WERI-Rb-1 (cell line): ENCODE measurements around the gene PTPN14.
A peak's percentile ranks its signal among the peaks of the same experiment; 100 is the strongest.

Experiments used
- DNase-seq: peaks from one replicate; pipeline ENCODE4 v3.0.0-alpha.2; 2020
- H3K27ac ChIP-seq: fragments of 250-450 bp; sonication (Bioruptor Pico); 2 replicates; pipeline ENCODE4 v1.5.1; 2020; ENCODE audit warnings: mild to moderate bottlenecking, moderate library complexity
- H3K27me3 ChIP-seq: fragments of 250-450 bp; sonication (Bioruptor Pico); 2 replicates; pipeline ENCODE4 v1.5.1; 2021; ENCODE audit warnings: mild to moderate bottlenecking, low read depth, moderate library complexity; ENCODE audit not compliant: insufficient read depth, severe bottlenecking
- H3K36me3 ChIP-seq: fragments of 250-450 bp; sonication (Bioruptor Pico); 2 replicates; pipeline ENCODE4 v1.5.1; 2020; ENCODE audit warnings: mild to moderate bottlenecking, moderate library complexity
- H3K4me3 ChIP-seq: 2 replicates; pipeline ENCODE4 v1.5.1; 2011; ENCODE audit warnings: low read depth, mild to moderate bottlenecking, control low read depth, low read length
- H3K9me3 ChIP-seq: fragments of 250-450 bp; sonication (Bioruptor Pico); 2 replicates; pipeline ENCODE4 v1.5.1; 2021; ENCODE audit warnings: mild to moderate bottlenecking, moderate library complexity; ENCODE audit not compliant: severe bottlenecking
- TF ChIP-seq, protein P1 (sequence below): IDR thresholded peaks from 2 replicates; pipeline ENCODE4 v1.5.1; 2011; ENCODE audit warnings: low read depth, mild to moderate bottlenecking, control low read depth, inconsistent platforms, low read length

The PTPN14 gene

DNA sequence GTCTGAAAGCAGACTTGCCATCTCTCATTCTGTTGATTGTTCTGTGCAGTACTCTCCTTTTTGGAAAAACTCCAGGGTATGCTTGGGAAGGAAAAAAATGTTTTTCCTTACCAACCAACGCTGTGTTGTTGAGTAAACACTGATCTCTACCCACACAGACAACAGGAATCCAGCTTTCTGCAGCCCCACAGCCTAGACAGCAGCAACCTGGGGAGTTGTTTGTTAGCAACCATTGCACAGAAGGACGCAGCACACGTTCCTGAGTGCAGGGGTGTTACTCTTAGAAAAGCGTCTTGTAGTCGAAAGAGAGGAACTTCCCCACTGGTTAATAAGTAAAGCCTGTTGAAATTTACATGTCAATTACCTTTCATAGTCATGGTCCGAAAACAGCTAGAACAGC lies 213.9 kb downstream of the PTPN14 start:
- no peak for DNase-seq
- Histone ChIP-seq H3K27me3 (no peaks in the 10 kb centered on the region), H3K4me3 (no peak overlapping the region), H3K9me3 (no peaks in the 10 kb centered on the region), H3K27ac (no peak overlapping the region), H3K36me3 (peaks cover 9% of the 10 kb centered on the region)
- TF ChIP-seq, protein P1, sequence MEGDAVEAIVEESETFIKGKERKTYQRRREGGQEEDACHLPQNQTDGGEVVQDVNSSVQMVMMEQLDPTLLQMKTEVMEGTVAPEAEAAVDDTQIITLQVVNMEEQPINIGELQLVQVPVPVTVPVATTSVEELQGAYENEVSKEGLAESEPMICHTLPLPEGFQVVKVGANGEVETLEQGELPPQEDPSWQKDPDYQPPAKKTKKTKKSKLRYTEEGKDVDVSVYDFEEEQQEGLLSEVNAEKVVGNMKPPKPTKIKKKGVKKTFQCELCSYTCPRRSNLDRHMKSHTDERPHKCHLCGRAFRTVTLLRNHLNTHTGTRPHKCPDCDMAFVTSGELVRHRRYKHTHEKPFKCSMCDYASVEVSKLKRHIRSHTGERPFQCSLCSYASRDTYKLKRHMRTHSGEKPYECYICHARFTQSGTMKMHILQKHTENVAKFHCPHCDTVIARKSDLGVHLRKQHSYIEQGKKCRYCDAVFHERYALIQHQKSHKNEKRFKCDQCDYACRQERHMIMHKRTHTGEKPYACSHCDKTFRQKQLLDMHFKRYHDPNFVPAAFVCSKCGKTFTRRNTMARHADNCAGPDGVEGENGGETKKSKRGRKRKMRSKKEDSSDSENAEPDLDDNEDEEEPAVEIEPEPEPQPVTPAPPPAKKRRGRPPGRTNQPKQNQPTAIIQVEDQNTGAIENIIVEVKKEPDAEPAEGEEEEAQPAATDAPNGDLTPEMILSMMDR, result no peak

DNA sequence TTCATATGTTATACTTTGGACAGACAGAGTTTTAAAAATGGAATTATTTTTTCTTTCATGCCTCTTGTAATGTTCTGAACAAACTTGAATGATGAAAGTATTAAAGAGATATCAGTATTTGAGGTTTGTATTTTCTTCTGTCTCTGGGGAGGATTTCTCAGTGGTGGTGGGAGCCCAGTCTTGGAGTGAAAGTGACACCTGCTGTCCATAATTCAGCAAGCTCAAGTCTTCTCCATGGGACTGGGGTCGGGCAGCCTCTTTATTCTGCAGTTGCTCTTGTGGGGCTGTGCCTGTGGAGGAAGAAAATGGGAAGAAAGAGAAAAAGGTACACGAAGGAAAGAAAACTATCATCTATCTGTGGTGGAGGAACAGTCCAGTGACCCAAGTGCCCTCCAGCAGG lies 214.4 kb downstream of the PTPN14 start:
- TF ChIP-seq, protein P1, result no peak
- no peak for DNase-seq
- Histone ChIP-seq H3K27me3 (no peaks in the 10 kb centered on the region), H3K27ac (no peak overlapping the region), H3K9me3 (no peaks in the 10 kb centered on the region), H3K4me3 (no peak overlapping the region), H3K36me3 (peaks cover 9% of the 10 kb centered on the region)

DNA sequence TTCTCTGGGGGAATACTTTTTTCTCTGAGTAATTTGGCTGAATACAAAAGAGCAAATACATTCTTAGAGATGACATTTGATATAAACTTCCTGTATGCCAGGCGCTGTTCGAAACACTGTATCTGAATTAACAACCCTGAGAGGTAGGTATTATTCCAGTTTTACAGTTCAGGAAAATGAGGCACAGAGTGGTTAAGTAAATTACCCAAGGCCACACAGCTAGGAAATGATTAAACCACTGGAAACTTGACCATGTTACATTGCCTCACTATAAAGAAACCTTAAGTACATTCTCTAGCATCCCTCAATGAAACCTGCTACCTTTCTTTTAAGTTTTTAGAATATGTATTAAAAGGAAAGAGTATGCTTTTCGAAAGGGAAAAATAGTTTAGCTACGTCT lies 215.8 kb downstream of the PTPN14 start:
- H3K36me3 ChIP-seq, result peaks cover 9% of the 10 kb centered on the region
- DNase-seq, result no peak
- H3K27ac ChIP-seq, result no peak overlapping the region
- no peak overlapping the region for H3K4me3 ChIP-seq
- no peaks in the 10 kb centered on the region for H3K9me3 ChIP-seq
- TF ChIP-seq, protein P1, result no peak
- no peaks in the 10 kb centered on the region for H3K27me3 ChIP-seq

DNA sequence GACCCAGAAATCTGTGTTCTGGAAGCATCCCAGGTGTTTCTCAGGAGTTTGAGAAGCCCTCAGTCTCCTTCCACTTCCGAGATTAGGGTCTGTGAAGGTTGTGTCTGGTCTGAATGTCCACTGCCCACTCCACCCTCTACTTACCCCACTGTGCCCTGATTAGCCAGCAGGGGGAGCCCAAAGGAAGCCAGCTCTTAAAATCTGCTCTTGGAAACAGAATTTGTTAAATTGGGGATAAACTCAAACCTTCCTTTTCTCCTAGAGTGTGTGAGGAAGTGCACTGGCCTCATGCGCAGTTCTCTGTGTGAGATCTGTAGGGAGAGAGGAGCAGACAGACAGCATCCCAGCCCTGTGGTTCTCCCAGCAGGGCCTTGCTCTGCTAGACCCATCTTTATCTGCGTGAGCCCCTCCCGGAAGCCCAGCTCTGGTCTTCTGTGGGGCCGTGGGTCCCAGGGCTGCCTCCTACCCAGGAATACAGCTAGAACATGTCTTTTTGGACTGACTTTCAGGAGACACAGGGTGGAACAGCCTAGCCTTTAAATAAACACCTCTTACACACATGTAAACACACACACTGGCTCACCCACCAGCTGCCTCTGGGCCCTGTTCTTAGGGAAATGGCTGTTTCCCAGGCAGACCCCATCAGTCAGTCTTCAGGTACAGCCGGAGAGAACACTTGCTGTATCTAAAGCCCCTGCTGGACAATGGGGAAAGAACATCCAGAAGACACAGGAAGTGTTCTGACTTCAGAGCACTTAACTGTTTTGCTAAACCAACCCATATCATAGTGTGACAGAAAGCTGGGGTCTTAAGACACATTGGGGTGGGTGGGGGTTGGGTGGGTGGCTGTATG lies 218.2 kb downstream of the PTPN14 start:
- peaks cover 20% of the 10 kb centered on the region for H3K36me3 ChIP-seq
- H3K9me3 ChIP-seq, result no peaks in the 10 kb centered on the region
- H3K27me3 ChIP-seq, result no peaks in the 10 kb centered on the region
- TF ChIP-seq, protein P1, result peak; percentile 80
- peak; percentile 62 for DNase-seq
- H3K27ac ChIP-seq, result 0 out of 2 replicates have a peak overlapping the region, but pooled peaks have one; percentile 22
- no peak overlapping the region for H3K4me3 ChIP-seq

DNA sequence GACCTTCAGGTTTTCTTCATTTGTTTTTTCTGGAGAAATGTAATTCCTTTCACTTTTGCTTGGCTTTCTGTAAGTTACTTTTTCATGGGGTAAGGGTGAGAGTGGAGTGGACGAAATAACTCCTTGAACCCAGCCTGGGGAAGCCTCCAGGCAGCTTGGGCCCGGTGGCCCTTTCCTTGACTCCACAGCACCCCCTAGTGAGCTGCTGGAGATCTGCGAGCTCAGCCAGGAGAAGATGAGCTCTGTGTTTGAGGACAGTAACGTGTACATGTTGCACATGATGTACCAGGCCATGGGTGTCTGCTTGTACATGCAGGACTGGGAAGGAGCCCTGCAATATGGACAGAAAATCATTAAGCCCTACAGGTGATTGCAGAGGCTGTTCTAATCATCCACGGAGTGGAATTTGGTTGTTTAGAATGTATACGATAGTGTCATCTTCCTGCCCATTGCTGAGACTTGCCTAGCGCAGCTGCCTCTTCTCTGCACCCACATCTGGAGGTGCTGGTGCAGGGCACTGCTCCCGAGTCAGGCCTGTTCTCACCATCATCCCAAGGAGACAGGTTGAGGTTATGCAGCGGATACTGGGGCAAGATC lies 219.5 kb downstream of the PTPN14 start:
- no peaks in the 10 kb centered on the region for H3K27me3 ChIP-seq
- DNase-seq, result peak; percentile 53
- TF ChIP-seq, protein P1, result peak; percentile 91
- no peak overlapping the region for H3K27ac ChIP-seq
- peaks cover 18% of the 10 kb centered on the region for H3K36me3 ChIP-seq
- H3K9me3 ChIP-seq, result no peaks in the 10 kb centered on the region
- no peak overlapping the region for H3K4me3 ChIP-seq
